ENCODE data around the gene FAM161B.

The FAM161B gene

DNA sequence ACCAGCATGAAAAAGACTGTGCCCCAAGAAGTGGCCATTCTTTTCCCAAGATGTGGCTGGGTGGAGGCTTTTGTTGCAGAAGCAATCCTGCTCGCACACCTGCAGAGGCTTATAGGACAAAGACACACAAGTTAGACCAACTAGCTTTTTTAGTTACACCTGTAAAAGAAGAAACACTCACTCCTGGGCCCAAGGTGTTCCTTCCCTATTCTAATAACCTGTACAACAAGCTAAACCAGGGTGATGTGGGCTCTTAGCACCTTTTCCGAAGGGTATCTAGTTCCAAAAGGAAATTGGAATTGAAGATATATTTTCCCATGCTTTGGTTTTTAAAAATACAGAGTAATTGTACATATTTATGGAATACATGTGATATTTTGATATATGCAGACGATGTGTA lies 38.2 kb upstream of the FAM161B start:
- TF ChIP-seq, protein P1, sequence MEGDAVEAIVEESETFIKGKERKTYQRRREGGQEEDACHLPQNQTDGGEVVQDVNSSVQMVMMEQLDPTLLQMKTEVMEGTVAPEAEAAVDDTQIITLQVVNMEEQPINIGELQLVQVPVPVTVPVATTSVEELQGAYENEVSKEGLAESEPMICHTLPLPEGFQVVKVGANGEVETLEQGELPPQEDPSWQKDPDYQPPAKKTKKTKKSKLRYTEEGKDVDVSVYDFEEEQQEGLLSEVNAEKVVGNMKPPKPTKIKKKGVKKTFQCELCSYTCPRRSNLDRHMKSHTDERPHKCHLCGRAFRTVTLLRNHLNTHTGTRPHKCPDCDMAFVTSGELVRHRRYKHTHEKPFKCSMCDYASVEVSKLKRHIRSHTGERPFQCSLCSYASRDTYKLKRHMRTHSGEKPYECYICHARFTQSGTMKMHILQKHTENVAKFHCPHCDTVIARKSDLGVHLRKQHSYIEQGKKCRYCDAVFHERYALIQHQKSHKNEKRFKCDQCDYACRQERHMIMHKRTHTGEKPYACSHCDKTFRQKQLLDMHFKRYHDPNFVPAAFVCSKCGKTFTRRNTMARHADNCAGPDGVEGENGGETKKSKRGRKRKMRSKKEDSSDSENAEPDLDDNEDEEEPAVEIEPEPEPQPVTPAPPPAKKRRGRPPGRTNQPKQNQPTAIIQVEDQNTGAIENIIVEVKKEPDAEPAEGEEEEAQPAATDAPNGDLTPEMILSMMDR (conservative IDR thresholded peaks at IDR 0.05; ENCODE audit: low read depth, low read length), result no peak
- Histone ChIP-seq H3K9ac (no peak overlapping the region), H3K4me1 (ENCODE audit: low read depth, poor library complexity, severe bottlenecking) (no peaks in the 10 kb centered on the region), H4K20me1 (ENCODE audit: insufficient read depth) (no peaks in the 10 kb centered on the region), H3K27ac (no peak overlapping the region), H3K4me2 (no peak overlapping the region), H3K36me3 (ENCODE audit: insufficient read depth) (no peaks in the 10 kb centered on the region), H3K27me3 (ENCODE audit: insufficient read depth, low read depth) (no peaks in the 10 kb centered on the region), H2AFZ (ENCODE audit: low read depth) (no peak overlapping the region), H3K79me2 (ENCODE audit: insufficient read depth, low read depth) (no peaks in the 10 kb centered on the region), H3K4me3 (IDR thresholded peaks at IDR 0.05; ENCODE audit: insufficient read depth, low read depth, low read length) (no peak overlapping the region)

DNA sequence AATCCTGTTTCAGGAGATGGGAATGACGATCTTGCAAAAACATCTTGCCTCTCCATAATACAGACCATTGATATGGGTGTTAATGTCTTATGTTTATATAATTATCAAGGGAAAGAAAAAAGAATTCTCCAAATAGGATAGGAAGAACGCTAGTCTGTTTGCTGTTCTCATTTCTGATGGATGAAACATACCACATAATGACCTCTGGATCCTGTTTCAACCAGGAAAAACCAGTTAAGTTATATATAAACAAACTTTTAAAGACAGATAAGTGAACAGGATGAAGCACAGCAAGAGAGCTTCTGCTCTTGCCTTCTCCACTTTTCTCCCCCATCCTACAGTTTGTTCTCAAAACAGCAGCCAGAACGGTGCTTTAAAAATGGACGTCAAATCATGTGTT lies 28.0 kb upstream of the FAM161B start:
- Histone ChIP-seq H3K4me2 (no peak overlapping the region), H3K9ac (no peak overlapping the region), H3K27me3 (ENCODE audit: insufficient read depth, low read depth) (no peaks in the 10 kb centered on the region), H4K20me1 (ENCODE audit: insufficient read depth) (no peaks in the 10 kb centered on the region), H3K4me3 (IDR thresholded peaks at IDR 0.05; ENCODE audit: insufficient read depth, low read depth, low read length) (no peak overlapping the region), H3K27ac (no peak overlapping the region), H3K4me1 (ENCODE audit: low read depth, poor library complexity, severe bottlenecking) (no peaks in the 10 kb centered on the region), H2AFZ (ENCODE audit: low read depth) (no peak overlapping the region), H3K79me2 (ENCODE audit: insufficient read depth, low read depth) (no peaks in the 10 kb centered on the region), H3K36me3 (ENCODE audit: insufficient read depth) (no peaks in the 10 kb centered on the region)
- TF ChIP-seq, protein P1 (conservative IDR thresholded peaks at IDR 0.05; ENCODE audit: low read depth, low read length), result no peak

GRCh38 chr14:73976125-73976524 lies 26.2 kb upstream of the FAM161B start:
- no peaks in the 10 kb centered on the region for H3K36me3 ChIP-seq (ENCODE audit: insufficient read depth)
- no peaks in the 10 kb centered on the region for H3K79me2 ChIP-seq (ENCODE audit: insufficient read depth, low read depth)
- H3K27me3 ChIP-seq (ENCODE audit: insufficient read depth, low read depth), result no peaks in the 10 kb centered on the region
- H3K4me2 ChIP-seq, result no peak overlapping the region
- no peaks in the 10 kb centered on the region for H4K20me1 ChIP-seq (ENCODE audit: insufficient read depth)
- no peak overlapping the region for H2AFZ ChIP-seq (ENCODE audit: low read depth)
- TF ChIP-seq, protein P1 (conservative IDR thresholded peaks at IDR 0.05; ENCODE audit: low read depth, low read length), result no peak
- H3K27ac ChIP-seq, result no peak overlapping the region
- no peak overlapping the region for H3K4me3 ChIP-seq (IDR thresholded peaks at IDR 0.05; ENCODE audit: insufficient read depth, low read depth, low read length)
- H3K9ac ChIP-seq, result no peak overlapping the region
- no peaks in the 10 kb centered on the region for H3K4me1 ChIP-seq (ENCODE audit: low read depth, poor library complexity, severe bottlenecking)

DNA sequence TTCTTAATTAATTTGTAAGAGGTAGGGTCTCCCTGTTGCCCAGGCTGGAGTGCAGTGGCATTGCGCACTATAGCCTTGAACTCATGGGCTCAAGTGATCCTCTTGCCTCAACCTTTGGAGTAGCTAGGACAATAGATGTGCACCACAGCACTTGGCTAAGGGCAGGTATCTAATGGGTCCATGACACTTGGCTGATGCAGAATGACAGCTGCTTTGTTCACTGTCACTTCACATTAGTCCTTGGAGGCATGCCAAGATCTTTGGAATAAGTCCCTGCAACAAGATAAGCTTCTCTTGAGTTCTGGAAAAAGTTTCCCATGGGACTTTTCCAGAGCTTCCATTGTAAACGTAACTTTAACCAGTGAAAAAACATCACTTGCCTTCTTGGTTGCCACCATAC lies 23.6 kb upstream of the FAM161B start:
- Histone ChIP-seq H2AFZ (ENCODE audit: low read depth) (no peak overlapping the region), H3K27me3 (ENCODE audit: insufficient read depth, low read depth) (no peaks in the 10 kb centered on the region), H3K4me2 (no peak overlapping the region), H3K9ac (no peak overlapping the region), H3K36me3 (ENCODE audit: insufficient read depth) (no peaks in the 10 kb centered on the region), H3K27ac (no peak overlapping the region), H3K4me3 (IDR thresholded peaks at IDR 0.05; ENCODE audit: insufficient read depth, low read depth, low read length) (no peak overlapping the region), H3K4me1 (ENCODE audit: low read depth, poor library complexity, severe bottlenecking) (no peaks in the 10 kb centered on the region), H3K79me2 (ENCODE audit: insufficient read depth, low read depth) (no peaks in the 10 kb centered on the region), H4K20me1 (ENCODE audit: insufficient read depth) (no peaks in the 10 kb centered on the region)
- TF ChIP-seq, protein P1 (conservative IDR thresholded peaks at IDR 0.05; ENCODE audit: low read depth, low read length), result no peak

Data from KMS-11 (cell line).